GM23338 (cell line): ENCODE data around the gene SAMD4A. TPM values are rescaled to one million over a fixed set of nuclear protein-coding genes. Genes with fewer than 3 reads are reported as not detected.

ENCODE experiments used
- ATAC-seq: fragments of 200-7000 bp; cut with Tn5 transposase; 3 replicates; pipeline ENCODE4 v1.9.1; 2020
- DNase-seq: peaks from one replicate; pipeline ENCODE4 v3.0.0-alpha.2; 2015; ENCODE audit warnings: low spot score
- H2AFZ ChIP-seq: fragments of 200-600 bp; sonication (generic); 2 replicates; pipeline ENCODE4 v1.8.0; 2016; ENCODE audit warnings: antibody characterized with exemption, mild to moderate bottlenecking, moderate library complexity
- H3F3A ChIP-seq: fragments of 200-600 bp; sonication (generic); replicated peaks from 2 replicates; pipeline ENCODE4 v1.8.0; 2017; ENCODE audit warnings: antibody characterized with exemption, mixed run types, low read depth
- H3K27ac ChIP-seq: fragments of 200-600 bp; sonication (generic); 2 replicates; pipeline ENCODE4 v1.6.1; 2016; ENCODE audit warnings: low read depth
- H3K27me3 ChIP-seq: fragments of 200-600 bp; sonication (generic); 2 replicates; pipeline ENCODE4 v1.8.0; 2016; ENCODE audit warnings: mild to moderate bottlenecking, mixed run types, moderate library complexity; ENCODE audit not compliant: insufficient read depth
- H3K36me3 ChIP-seq: fragments of 200-600 bp; sonication (generic); 2 replicates; pipeline ENCODE4 v1.8.0; 2016; ENCODE audit warnings: mild to moderate bottlenecking; ENCODE audit not compliant: insufficient read depth
- H3K4me1 ChIP-seq: fragments of 200-600 bp; sonication (generic); 2 replicates; pipeline ENCODE4 v1.8.0; 2016; ENCODE audit warnings: mild to moderate bottlenecking, moderate library complexity; ENCODE audit not compliant: insufficient read depth
- H3K4me2 ChIP-seq: fragments of 200-600 bp; sonication (generic); 2 replicates; pipeline ENCODE4 v1.7.1; 2017; ENCODE audit warnings: mixed run types
- H3K4me3 ChIP-seq: fragments of 200-600 bp; sonication (generic); 2 replicates; pipeline ENCODE4 v1.6.1; 2016; ENCODE audit warnings: mixed run types
- H3K79me2 ChIP-seq: fragments of 200-600 bp; sonication (generic); replicated peaks from 2 replicates; pipeline ENCODE4 v1.8.0; 2017; ENCODE audit warnings: mild to moderate bottlenecking; ENCODE audit not compliant: insufficient read depth
- H3K9me2 ChIP-seq: fragments of 200-600 bp; sonication (generic); 2 replicates; pipeline ENCODE4 v1.8.0; 2017; ENCODE audit not compliant: insufficient read depth
- H4K20me1 ChIP-seq: fragments of 200-600 bp; sonication (generic); replicated peaks from 2 replicates; pipeline ENCODE4 v1.8.0; 2017; ENCODE audit warnings: mild to moderate bottlenecking; ENCODE audit not compliant: insufficient read depth
- H3K27ac Mint-ChIP-seq: 2 replicates; pipeline ENCODE4 v1.8.0; 2020; ENCODE audit warnings: inconsistent platforms, mild to moderate bottlenecking, moderate library complexity, mixed read lengths
- H3K27me3 Mint-ChIP-seq: 3 replicates; pipeline ENCODE4 v1.8.0; 2022; ENCODE audit warnings: low read depth, mild to moderate bottlenecking, moderate library complexity, mixed read lengths, inconsistent platforms; ENCODE audit not compliant: insufficient read depth, poor library complexity
- H3K36me3 Mint-ChIP-seq: 3 replicates; pipeline ENCODE4 v1.8.0; 2021; ENCODE audit warnings: low read depth, mild to moderate bottlenecking, inconsistent platforms, moderate library complexity, mixed read lengths
- H3K4me1 Mint-ChIP-seq: 3 replicates; pipeline ENCODE4 v1.8.0; 2020; ENCODE audit warnings: mild to moderate bottlenecking, inconsistent platforms, mixed read lengths
- H3K4me3 Mint-ChIP-seq: 3 replicates; pipeline ENCODE4 v1.8.0; 2021; ENCODE audit warnings: moderate library complexity, mild to moderate bottlenecking, inconsistent platforms, mixed read lengths
- H3K9me3 Mint-ChIP-seq: 3 replicates; pipeline ENCODE4 v1.8.0; 2020; ENCODE audit warnings: moderate library complexity, mild to moderate bottlenecking, inconsistent platforms, mixed read lengths
- CREB1 ChIP-seq: fragments of 250-450 bp; sonication (Bioruptor Pico); IDR thresholded peaks from 2 replicates; pipeline ENCODE4 v1.5.0; 2020; ENCODE audit warnings: low read depth, mild to moderate bottlenecking, moderate library complexity
- CTCF ChIP-seq, 2 experiments: fragments of 200-600 bp in 1 of 2; sonication (generic) in 1 of 2; conservative IDR thresholded peaks; 2 replicates each; pipeline versions ENCODE4 v1.5.1 to v1.6.1; 2016 to 2017; ENCODE audit warnings: antibody characterized with exemption in 2 of 2, low read depth in 2 of 2, mild to moderate bottlenecking in 2 of 2, moderate library complexity in 1 of 2
- EZH2phosphoT487 ChIP-seq: fragments of 200-600 bp; sonication (generic); IDR thresholded peaks from one replicate; pipeline ENCODE4 v1.8.1; 2018; ENCODE audit warnings: antibody characterized with exemption; ENCODE audit not compliant: unreplicated experiment
- JUNB ChIP-seq: IDR thresholded peaks from one replicate; pipeline ENCODE4 v1.6.1; 2016; ENCODE audit warnings: antibody characterized with exemption; ENCODE audit not compliant: unreplicated experiment
- STAT1 ChIP-seq: IDR thresholded peaks from one replicate; pipeline ENCODE4 v1.6.1; 2016; ENCODE audit warnings: antibody characterized with exemption; ENCODE audit not compliant: unreplicated experiment
- polyA plus RNA-seq: library from polyadenylated mRNA; unstranded; fragments of >200 nt; fragmentation: Nextera tagmentation; extraction: Ambion mirVana; gene quantifications from 2 replicates; pipeline ENCODE4 v1.2.1, GENCODE V29; 2016
- total RNA-seq: library from RNA; depleted of rRNA; stranded (reverse); fragments of >200 nt; shearing (Covaris generic); gene quantifications from 2 replicates; pipeline ENCODE4 v1.2.3, GENCODE V29; 2014
- TF ChIP-seq, protein P1 (sequence below): IDR thresholded peaks from 2 replicates; pipeline ENCODE4 v1.6.1; 2016; ENCODE audit warnings: antibody characterized with exemption
- TF ChIP-seq, protein P2 (sequence below): IDR thresholded peaks from one replicate; pipeline ENCODE4 v1.6.1; 2018; ENCODE audit warnings: antibody characterized with exemption; ENCODE audit not compliant: unreplicated experiment
- TF ChIP-seq, protein P3 (sequence below): fragments of 250-450 bp; sonication (Bioruptor Pico); IDR thresholded peaks from 2 replicates; pipeline ENCODE4 v1.5.0; 2020; ENCODE audit warnings: mild to moderate bottlenecking, moderate library complexity

The SAMD4A gene
- total and polyA plus RNA-seq, 2 experiments from 2014 or later = 1.6 to 6.9 TPM

DNA sequence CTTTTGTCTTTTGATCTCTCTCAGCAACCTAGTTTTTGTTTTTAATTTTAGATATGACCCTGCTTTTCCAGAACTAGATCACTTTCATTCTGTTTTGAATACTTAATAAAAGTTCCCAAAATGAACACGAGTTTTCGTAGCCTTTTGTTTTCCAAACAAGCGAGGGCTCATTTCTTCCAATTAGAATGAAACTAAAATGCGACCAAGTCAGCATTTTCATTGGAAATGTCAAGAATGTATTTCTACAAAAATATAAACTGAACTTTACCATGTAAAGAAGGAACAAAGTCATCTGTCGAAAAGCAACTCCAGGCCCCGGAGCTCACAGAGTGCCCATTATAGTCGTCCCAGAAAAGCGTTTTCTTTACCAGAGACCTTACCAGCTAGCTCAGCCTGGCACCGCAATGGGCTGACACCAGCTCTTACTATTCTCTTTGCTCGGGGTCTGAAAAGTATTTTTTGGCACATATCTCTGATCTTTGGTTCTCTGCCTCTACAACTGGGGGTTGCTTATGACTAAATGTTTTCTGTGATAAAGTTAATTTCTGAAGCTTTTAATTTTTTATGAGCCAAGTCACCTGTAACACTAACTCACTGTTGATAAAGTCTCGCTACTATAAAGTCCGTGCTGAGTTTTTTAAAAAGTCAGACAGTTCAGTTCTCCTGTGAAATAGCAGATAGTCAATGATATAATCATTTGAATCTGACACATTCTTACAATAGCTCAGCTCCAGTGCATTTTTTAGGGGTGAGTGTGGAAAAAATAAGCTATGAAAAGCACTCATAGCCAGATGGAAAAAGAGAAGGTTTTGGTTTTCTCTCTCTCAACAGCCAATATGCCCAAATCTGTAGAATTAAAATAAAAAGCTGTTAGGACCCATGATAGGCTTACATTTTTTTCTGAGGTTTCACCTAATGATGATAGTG lies 43.4 kb downstream of the SAMD4A start (continued):
- TF ChIP-seq, protein P1, sequence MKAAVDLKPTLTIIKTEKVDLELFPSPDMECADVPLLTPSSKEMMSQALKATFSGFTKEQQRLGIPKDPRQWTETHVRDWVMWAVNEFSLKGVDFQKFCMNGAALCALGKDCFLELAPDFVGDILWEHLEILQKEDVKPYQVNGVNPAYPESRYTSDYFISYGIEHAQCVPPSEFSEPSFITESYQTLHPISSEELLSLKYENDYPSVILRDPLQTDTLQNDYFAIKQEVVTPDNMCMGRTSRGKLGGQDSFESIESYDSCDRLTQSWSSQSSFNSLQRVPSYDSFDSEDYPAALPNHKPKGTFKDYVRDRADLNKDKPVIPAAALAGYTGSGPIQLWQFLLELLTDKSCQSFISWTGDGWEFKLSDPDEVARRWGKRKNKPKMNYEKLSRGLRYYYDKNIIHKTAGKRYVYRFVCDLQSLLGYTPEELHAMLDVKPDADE = no peak
- TF ChIP-seq EZH2phosphoT487 = no peak
- TF ChIP-seq, protein P2, sequence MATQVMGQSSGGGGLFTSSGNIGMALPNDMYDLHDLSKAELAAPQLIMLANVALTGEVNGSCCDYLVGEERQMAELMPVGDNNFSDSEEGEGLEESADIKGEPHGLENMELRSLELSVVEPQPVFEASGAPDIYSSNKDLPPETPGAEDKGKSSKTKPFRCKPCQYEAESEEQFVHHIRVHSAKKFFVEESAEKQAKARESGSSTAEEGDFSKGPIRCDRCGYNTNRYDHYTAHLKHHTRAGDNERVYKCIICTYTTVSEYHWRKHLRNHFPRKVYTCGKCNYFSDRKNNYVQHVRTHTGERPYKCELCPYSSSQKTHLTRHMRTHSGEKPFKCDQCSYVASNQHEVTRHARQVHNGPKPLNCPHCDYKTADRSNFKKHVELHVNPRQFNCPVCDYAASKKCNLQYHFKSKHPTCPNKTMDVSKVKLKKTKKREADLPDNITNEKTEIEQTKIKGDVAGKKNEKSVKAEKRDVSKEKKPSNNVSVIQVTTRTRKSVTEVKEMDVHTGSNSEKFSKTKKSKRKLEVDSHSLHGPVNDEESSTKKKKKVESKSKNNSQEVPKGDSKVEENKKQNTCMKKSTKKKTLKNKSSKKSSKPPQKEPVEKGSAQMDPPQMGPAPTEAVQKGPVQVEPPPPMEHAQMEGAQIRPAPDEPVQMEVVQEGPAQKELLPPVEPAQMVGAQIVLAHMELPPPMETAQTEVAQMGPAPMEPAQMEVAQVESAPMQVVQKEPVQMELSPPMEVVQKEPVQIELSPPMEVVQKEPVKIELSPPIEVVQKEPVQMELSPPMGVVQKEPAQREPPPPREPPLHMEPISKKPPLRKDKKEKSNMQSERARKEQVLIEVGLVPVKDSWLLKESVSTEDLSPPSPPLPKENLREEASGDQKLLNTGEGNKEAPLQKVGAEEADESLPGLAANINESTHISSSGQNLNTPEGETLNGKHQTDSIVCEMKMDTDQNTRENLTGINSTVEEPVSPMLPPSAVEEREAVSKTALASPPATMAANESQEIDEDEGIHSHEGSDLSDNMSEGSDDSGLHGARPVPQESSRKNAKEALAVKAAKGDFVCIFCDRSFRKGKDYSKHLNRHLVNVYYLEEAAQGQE = no peak

- Mint-ChIP-seq H3K27me3 (peaks cover 2% of the 10 kb centered on the region), H3K9me3 (0 out of 3 replicates have a peak, but pooled peaks cover 2% of the 10 kb centered on the region), H3K4me3 (no peak overlapping the region), H3K27ac (no peak overlapping the region), H3K4me1 (no peaks in the 10 kb centered on the region), H3K36me3 (no peaks in the 10 kb centered on the region)
- Histone ChIP-seq H3K36me3 (no peaks in the 10 kb centered on the region), H3K4me3 (no peak overlapping the region), H3F3A (no peaks in the 10 kb centered on the region), H3K27me3 (no peaks in the 10 kb centered on the region), H2AFZ (no peak overlapping the region), H3K9me2 (no peaks in the 10 kb centered on the region), H3K27ac (no peak overlapping the region), H3K4me1 (peaks cover 5% of the 10 kb centered on the region; the same call in 1 of the 2 replicates), H3K4me2 (no peak overlapping the region), H4K20me1 (no peaks in the 10 kb centered on the region), H3K79me2 (no peaks in the 10 kb centered on the region)
- no peak for DNase-seq
- ATAC-seq = no peak
- TF ChIP-seq STAT1 = no peak
- no peak for TF ChIP-seq CTCF (conservative IDR thresholded peaks at IDR 0.05; ENCODE audit: low read depth in 2 of 2)
- TF ChIP-seq CREB1 (CRISPR knock-in tag) = no peak
- TF ChIP-seq, protein P1 = no peak
- no peak for TF ChIP-seq JUNB
- TF ChIP-seq, protein P3, sequence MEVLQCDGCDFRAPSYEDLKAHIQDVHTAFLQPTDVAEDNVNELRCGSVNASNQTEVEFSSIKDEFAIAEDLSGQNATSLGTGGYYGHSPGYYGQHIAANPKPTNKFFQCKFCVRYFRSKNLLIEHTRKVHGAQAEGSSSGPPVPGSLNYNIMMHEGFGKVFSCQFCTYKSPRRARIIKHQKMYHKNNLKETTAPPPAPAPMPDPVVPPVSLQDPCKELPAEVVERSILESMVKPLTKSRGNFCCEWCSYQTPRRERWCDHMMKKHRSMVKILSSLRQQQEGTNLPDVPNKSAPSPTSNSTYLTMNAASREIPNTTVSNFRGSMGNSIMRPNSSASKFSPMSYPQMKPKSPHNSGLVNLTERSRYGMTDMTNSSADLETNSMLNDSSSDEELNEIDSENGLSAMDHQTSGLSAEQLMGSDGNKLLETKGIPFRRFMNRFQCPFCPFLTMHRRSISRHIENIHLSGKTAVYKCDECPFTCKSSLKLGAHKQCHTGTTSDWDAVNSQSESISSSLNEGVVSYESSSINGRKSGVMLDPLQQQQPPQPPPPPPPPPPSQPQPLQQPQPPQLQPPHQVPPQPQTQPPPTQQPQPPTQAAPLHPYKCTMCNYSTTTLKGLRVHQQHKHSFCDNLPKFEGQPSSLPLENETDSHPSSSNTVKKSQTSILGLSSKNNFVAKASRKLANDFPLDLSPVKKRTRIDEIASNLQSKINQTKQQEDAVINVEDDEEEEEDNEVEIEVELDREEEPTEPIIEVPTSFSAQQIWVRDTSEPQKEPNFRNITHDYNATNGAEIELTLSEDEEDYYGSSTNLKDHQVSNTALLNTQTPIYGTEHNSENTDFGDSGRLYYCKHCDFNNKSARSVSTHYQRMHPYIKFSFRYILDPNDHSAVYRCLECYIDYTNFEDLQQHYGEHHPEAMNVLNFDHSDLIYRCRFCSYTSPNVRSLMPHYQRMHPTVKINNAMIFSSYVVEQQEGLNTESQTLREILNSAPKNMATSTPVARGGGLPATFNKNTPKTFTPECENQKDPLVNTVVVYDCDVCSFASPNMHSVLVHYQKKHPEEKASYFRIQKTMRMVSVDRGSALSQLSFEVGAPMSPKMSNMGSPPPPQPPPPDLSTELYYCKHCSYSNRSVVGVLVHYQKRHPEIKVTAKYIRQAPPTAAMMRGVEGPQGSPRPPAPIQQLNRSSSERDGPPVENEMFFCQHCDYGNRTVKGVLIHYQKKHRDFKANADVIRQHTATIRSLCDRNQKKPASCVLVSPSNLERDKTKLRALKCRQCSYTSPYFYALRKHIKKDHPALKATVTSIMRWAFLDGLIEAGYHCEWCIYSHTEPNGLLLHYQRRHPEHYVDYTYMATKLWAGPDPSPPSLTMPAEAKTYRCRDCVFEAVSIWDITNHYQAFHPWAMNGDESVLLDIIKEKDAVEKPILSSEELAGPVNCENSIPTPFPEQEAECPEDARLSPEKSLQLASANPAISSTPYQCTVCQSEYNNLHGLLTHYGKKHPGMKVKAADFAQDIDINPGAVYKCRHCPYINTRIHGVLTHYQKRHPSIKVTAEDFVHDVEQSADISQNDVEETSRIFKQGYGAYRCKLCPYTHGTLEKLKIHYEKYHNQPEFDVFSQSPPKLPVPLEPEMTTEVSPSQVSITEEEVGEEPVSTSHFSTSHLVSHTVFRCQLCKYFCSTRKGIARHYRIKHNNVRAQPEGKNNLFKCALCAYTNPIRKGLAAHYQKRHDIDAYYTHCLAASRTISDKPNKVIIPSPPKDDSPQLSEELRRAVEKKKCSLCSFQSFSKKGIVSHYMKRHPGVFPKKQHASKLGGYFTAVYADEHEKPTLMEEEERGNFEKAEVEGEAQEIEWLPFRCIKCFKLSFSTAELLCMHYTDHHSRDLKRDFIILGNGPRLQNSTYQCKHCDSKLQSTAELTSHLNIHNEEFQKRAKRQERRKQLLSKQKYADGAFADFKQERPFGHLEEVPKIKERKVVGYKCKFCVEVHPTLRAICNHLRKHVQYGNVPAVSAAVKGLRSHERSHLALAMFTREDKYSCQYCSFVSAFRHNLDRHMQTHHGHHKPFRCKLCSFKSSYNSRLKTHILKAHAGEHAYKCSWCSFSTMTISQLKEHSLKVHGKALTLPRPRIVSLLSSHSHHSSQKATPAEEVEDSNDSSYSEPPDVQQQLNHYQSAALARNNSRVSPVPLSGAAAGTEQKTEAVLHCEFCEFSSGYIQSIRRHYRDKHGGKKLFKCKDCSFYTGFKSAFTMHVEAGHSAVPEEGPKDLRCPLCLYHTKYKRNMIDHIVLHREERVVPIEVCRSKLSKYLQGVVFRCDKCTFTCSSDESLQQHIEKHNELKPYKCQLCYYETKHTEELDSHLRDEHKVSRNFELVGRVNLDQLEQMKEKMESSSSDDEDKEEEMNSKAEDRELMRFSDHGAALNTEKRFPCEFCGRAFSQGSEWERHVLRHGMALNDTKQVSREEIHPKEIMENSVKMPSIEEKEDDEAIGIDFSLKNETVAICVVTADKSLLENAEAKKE (CRISPR knock-in tag) = no peak
Observed at GRCh38 chr14:54614296-54614695, 47.4 kb downstream of the SAMD4A start.
